Omental fat pad (tissue), 4 donors: ENCODE measurements around the gene WFIKKN2. TPM values are rescaled to one million over a fixed set of nuclear protein-coding genes. Genes with fewer than 3 reads are reported as not detected.
A peak's percentile ranks its signal among the peaks of the same experiment; 100 is the strongest.

Experiments used
- ATAC-seq: fragments of 150-250 bp; one replicate; pipeline ENCODE4 v1.9.1; 2016; ENCODE audit warnings: mild to moderate bottlenecking, moderate library complexity; ENCODE audit not compliant: low FRiP score
- DNase-seq: peaks from one replicate; pipeline ENCODE4 v3.0.0-alpha.2; 2019; ENCODE audit warnings: low spot score
- CTCF ChIP-seq, 3 donors: fragments of 450-650 bp; IDR thresholded peaks; one replicate each; pipeline ENCODE4 v1.5.1; 2016 to 2017; ENCODE audit warnings: antibody characterized with exemption in 3 of 3, mild to moderate bottlenecking in 3 of 3, moderate library complexity in 2 of 3
- total RNA-seq, 4 donors: library from RNA; depleted of rRNA; stranded (reverse); fragments of >200 nt; gene quantifications; one replicate each; pipeline ENCODE4 v1.1.0, GENCODE V29; 2016

WFIKKN2 gene
- total RNA-seq, 4 donors from 2014 or later: 0.09 to 0.24 TPM; not detected in 2

GRCh38 chr17:50864747-50865059 is 29.3 kb downstream of the WFIKKN2 start:
- DNase-seq (no peak), ATAC-seq (no peak)
- no peak for TF ChIP-seq CTCF (IDR thresholded peaks at IDR 0.05)

GRCh38 chr17:50865060-50865867 is 29.9 kb downstream of the WFIKKN2 start:
- TF ChIP-seq CTCF (IDR thresholded peaks at IDR 0.05): no peak
- ATAC-seq: peak; percentile 4
- no peak for DNase-seq

GRCh38 chr17:50865868-50866260 is 30.5 kb downstream of the WFIKKN2 start:
- TF ChIP-seq CTCF (IDR thresholded peaks at IDR 0.05): no peak
- ATAC-seq (peak; percentile 6), DNase-seq (no peak)

- no peak for TF ChIP-seq CTCF (IDR thresholded peaks at IDR 0.05)
- peak; percentile 84 for DNase-seq
- peak; percentile 89 for ATAC-seq
Measured at GRCh38 chr17:50866261-50866949, 31.0 kb downstream of the WFIKKN2 start, which contains the start of gene TOB1. Gene TOB1 (minus strand): TSS chr17:50866354. CDS start chr17:50864017, 2,337 bp downstream.

GRCh38 chr17:50866950-50867362 is 31.6 kb downstream of the WFIKKN2 start:
- TF ChIP-seq CTCF (IDR thresholded peaks at IDR 0.05): no peak
- ATAC-seq (peak; percentile 15), DNase-seq (peak; percentile 39)

- TF ChIP-seq CTCF (IDR thresholded peaks at IDR 0.05): no peak
- DNase-seq (peak; percentile 77), ATAC-seq (peak; percentile 71)
Measured at GRCh38 chr17:50867363-50868139, 32.2 kb downstream of the WFIKKN2 start.
